GM12874 (cell line): ENCODE data around the gene FAM180A.

ENCODE experiments used
- TF ChIP-seq, protein P1 (sequence below): IDR thresholded peaks from 2 replicates; pipeline ENCODE4 v1.5.1; 2011; ENCODE audit warnings: low read depth, mild to moderate bottlenecking, control low read depth, low read length, moderate library complexity; ENCODE audit not compliant: insufficient read depth

Gene FAM180A

DNA sequence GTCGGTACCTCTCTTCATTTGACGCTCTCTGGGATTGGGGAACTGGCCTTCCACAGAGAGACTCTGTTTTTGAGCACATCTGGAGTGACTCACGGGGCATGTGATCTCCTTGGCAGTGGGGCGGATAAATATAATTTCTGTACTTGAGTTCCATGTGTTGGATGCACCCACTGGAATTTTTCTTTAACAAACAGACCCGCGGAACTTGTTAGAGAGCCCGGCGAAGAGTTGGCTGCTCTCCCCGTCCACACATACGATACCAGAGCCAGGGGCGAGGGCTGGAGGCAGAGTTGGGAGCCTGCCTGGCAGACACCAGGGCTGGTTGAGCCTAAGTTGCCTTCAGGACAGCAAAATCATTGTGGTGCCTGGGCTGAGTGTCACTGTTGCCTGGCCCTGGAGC lies at the start of gene FAM180A:
FAM180A (minus strand) TSS at position 44 of the 400 bp plus-strand sequence. CDS start 233 bp downstream, outside the sequence.
- TF ChIP-seq, protein P1, sequence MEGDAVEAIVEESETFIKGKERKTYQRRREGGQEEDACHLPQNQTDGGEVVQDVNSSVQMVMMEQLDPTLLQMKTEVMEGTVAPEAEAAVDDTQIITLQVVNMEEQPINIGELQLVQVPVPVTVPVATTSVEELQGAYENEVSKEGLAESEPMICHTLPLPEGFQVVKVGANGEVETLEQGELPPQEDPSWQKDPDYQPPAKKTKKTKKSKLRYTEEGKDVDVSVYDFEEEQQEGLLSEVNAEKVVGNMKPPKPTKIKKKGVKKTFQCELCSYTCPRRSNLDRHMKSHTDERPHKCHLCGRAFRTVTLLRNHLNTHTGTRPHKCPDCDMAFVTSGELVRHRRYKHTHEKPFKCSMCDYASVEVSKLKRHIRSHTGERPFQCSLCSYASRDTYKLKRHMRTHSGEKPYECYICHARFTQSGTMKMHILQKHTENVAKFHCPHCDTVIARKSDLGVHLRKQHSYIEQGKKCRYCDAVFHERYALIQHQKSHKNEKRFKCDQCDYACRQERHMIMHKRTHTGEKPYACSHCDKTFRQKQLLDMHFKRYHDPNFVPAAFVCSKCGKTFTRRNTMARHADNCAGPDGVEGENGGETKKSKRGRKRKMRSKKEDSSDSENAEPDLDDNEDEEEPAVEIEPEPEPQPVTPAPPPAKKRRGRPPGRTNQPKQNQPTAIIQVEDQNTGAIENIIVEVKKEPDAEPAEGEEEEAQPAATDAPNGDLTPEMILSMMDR: no peak

DNA sequence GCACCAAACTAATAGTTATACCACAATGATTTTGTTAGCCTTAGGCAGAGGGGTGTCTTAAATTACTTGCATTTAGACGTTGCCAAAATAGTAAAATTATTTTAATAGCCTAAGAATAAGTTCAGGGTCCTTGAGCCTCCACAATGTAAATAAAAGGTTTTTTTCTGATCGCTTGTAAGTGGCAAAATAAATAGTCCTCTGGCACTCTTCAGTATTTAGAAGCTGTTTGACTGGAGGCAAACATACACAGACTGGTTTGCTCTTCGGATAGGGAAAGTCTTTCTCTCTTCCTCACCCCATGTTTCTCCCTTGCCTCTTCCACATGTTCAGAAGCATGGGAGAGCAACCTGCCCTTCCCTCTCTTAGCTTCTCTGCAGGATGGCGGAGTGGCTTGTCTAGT lies 49.5 kb upstream of the FAM180A start:
- TF ChIP-seq, protein P1: no peak

DNA sequence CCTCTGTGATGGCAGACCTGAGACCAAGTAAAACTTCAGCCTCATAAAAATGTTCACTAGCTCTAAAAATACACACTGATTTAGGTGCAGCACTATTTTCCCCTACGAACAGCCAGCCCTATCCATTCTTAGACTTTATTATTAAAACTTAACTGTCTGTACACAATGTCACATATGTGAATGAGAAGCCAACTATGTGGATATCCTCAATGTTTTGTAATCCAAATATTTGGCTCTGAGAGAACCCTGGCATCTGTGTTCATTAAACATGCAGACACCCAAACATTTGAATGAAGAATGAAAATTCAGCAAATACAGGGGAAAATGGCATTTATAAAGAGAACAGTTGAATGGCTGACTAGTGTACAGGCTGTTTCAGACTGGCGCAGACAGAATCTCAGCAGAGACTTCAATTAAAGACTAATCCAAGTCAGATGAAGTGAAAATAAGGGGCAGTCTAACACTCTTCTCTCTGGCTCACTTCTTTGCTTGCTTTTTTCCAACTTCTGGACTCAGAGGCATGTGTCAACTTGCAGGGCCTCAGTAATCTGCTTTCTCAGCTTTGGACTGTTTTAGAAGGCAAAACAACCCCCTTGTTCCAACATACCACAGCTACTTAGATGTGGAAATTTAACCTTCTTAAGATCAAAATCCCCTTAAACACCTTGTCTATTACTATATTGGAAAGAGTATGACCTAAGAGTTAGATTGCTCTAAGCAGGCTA lies 47.4 kb upstream of the FAM180A start:
- TF ChIP-seq, protein P1: no peak

DNA sequence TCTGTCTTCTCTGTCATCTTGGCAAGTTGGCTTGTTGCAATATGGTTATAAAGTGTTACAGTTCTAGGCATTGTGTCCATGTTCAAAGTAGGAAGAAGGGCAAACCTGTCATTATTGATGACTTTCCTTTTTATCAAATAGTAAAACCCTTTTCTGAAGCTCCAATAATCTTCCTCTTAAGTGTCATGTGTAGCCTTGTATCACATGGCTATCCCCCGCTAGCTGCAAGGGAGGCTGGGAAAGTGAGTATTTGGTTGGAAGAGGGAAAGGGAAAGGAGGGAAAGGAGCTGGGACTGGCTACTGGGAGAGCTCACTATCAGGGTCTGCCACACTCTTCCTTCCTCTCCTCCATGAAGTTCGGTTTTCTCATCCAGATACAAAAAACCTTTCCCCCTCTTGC lies 45.2 kb upstream of the FAM180A start:
- TF ChIP-seq, protein P1: no peak

DNA sequence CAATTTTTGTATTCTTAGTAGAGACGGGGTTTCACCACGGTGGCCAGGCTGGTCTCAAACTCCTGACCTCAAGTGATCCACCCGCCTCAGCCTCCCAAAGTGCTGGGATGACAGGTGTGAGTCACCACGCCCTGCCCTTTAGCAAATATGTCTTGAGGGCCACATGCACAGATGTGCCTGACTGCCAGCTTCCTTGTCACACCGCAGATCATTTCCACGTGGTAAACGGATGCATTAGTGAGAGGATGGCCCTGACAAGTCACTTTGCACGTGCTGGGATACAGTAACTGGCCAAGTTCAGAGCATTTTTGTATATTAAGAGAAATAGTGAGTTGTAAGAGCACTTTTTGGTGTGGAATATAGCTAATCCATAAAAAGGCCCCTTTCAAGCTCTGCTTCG lies 44.3 kb upstream of the FAM180A start:
- TF ChIP-seq, protein P1: no peak

DNA sequence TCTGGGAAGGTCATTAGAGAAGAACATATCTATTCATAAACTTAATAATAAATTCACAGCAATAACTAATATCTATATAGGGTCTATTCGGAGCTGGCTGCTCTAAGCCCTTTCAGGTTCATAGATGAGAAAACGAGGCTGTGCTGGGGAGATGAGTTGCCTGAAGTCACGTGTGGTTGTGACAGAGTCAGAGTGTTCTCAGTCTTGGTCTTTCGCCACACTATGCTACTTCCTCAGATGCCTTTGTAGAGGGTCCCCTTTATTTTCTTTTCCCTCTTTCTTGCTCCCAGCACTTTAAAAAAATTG lies 43.7 kb upstream of the FAM180A start:
- TF ChIP-seq, protein P1: no peak

DNA sequence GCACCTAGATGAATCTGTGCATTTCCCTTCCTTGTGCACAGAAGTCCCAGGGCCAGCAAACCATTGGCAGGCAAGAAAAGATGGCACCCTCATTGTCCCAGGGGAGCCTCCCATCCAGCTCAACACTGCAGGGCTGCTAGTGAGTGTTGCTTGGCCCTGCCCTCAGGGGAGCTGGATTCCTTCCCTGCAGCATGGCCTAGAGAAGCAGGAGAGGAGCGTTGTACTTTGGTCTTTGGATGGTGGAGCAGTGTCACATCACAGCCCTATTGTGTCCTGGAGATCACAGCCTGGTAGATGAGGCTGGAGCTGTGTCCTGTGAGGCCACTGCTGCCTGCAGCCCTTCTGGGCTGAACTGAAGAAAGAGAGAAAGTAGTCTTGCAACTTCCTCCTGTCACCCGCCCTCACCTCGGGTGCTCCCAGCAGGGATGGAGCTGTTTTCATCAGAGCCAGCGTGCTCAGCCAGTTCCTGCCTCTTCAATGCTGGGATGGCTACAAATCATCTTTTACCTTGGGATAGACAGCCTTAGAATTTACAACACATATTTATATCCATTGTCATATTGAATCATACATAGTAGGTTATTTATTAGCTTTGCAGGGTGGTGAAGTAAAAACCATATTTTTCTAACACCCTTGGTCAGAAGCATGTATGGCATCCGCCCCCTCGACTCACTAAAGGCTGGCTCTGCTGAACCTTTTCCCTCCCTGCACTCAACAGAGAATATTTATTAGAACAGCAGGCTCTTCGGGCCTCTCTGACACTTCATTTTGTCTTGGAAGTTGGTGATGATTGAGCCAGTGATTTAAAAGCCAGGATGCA lies 43.1 kb upstream of the FAM180A start:
- TF ChIP-seq, protein P1: no peak
